T-helper 1 cell treated with Interleukin-12 subunit alpha and Interleukin-12 subunit beta and Interleukin-4 antibody, amounts not matched to agents 30 ng/mL and 1 ng/mL, for 36 hours (primary cell): ENCODE data around the gene OR2L3. TPM values are rescaled to one million over a fixed set of nuclear protein-coding genes. Genes with fewer than 3 reads are reported as not detected.

Experiments used
- total RNA-seq: library from RNA; stranded (reverse); gene quantifications from 2 replicates; pipeline ENCODE4 v1.2.3, GENCODE V29; 2022

Gene OR2L3
- total RNA-seq, 1 donor from 2014 or later: not detected

Other genes starting within 250 kb of the OR2L3 start
- not detected in 2 replicates for gene OR14A16, start 222.7 kb upstream of the OR2L3 start, total RNA-seq
- gene OR11L1, start 204.9 kb upstream of the OR2L3 start, total RNA-seq: not detected in 2 replicates
- 0.61 TPM in 2 replicates for gene TRIM58, start 189.6 kb upstream of the OR2L3 start, total RNA-seq
- gene OR2W3, start 151.2 kb upstream of the OR2L3 start, total RNA-seq: not detected in 2 replicates
- not detected in 2 replicates for gene OR2T8, start 126.6 kb upstream of the OR2L3 start, total RNA-seq
- gene OR2AJ1, start 121.9 kb upstream of the OR2L3 start, total RNA-seq: not detected in 2 replicates
- gene OR2L8, start 98.0 kb upstream of the OR2L3 start, total RNA-seq: 0.34 TPM in 1 of 2 replicates, not detected in the other
- 0.20 TPM in 1 of 2 replicates, not detected in the other for gene OR2AK2, start 81.6 kb upstream of the OR2L3 start, total RNA-seq
- gene OR2L5, start 33.2 kb upstream of the OR2L3 start, total RNA-seq: not detected in 2 replicates
- 0.07 and 0.10 TPM in 2 replicates for gene OR2L2, start 16.8 kb upstream of the OR2L3 start, total RNA-seq
- gene OR2L13, start 48.3 kb downstream of the OR2L3 start, total RNA-seq: not detected in 2 replicates
- gene OR2M5, start 98.3 kb downstream of the OR2L3 start, total RNA-seq: not detected in 2 replicates
- not detected in 2 replicates for gene OR2M2, start 128.0 kb downstream of the OR2L3 start, total RNA-seq
- gene OR2M3, start 150.4 kb downstream of the OR2L3 start, total RNA-seq: not detected in 2 replicates
- gene OR2M4, start 184.6 kb downstream of the OR2L3 start, total RNA-seq: not detected in 2 replicates
- not detected in 2 replicates for gene OR2T33, start 231.1 kb downstream of the OR2L3 start, total RNA-seq